Body of pancreas (tissue), 4 donors: ENCODE measurements around the gene MAD1L1. TPM values are rescaled to one million over a fixed set of nuclear protein-coding genes. Genes with fewer than 3 reads are reported as not detected.

Source experiments
- ATAC-seq: fragments of 150-250 bp; one replicate; pipeline ENCODE4 v1.9.1; 2016
- DNase-seq, 4 donors: peaks; one replicate each; pipeline ENCODE4 v3.0.0-alpha.2; 2019
- H3K27ac ChIP-seq, 4 donors: fragments of 200-600 bp; sonication (generic); 1 replicate in 3 of 4; 2 replicates in 1 of 4; pipeline versions ENCODE4 v1.5.1 to v1.6.1; 2016 to 2019; ENCODE audit warnings: mild to moderate bottlenecking in 1 of 4, mixed read lengths in 1 of 4, moderate library complexity in 1 of 4
- H3K27me3 ChIP-seq, 2 donors: fragments of 200-600 bp; sonication (generic); one replicate each; pipeline ENCODE4 v1.6.0; 2016; ENCODE audit warnings: mild to moderate bottlenecking in 1 of 2
- H3K36me3 ChIP-seq, 2 donors: fragments of 200-600 bp; sonication (generic); replicated peaks in 1 of 2; 2 replicates each; pipeline ENCODE4 v1.5.1; 2016; ENCODE audit warnings: low read depth in 2 of 2; ENCODE audit not compliant: insufficient read depth in 1 of 2
- H3K4me1 ChIP-seq: fragments of 200-600 bp; sonication (generic); one replicate; pipeline ENCODE4 v1.6.0; 2016
- H3K4me3 ChIP-seq, 2 donors: fragments of 200-600 bp; sonication (generic); 1 replicate in 1 of 2; 2 replicates in 1 of 2; pipeline ENCODE4 v1.5.1; 2016 to 2019
- H3K9me3 ChIP-seq, 3 donors: fragments of 200-600 bp; sonication (generic); 1 replicate in 2 of 3; 2 replicates in 1 of 3; pipeline ENCODE4 v1.5.1; 2016
- POLR2A ChIP-seq, 3 donors: fragments of 450-650 bp; IDR thresholded peaks; one replicate each; pipeline ENCODE4 v1.6.1; 2016; ENCODE audit warnings: antibody characterized with exemption in 3 of 3, mild to moderate bottlenecking in 2 of 3
- WGBS, 2 donors: methylation state at CpG; one replicate each; pipeline ENCODE4 v1.1.5; 2017; 5-methylcytosine and 5-hydroxymethylcytosine counted together
- intact Hi-C: fragments of 100-400 bp; cut with DNase I; formaldehyde crosslinking; loops from one replicate; pipeline ENCODE4 v1.15.1; 2023
- total RNA-seq, 2 donors: library from RNA; depleted of rRNA; stranded (reverse); fragments of >200 nt; gene quantifications; one replicate each; pipeline ENCODE4 v1.1.0, GENCODE V29; 2016
- TF ChIP-seq, protein P1 (sequence below), 7 experiments: fragments of 450-650 bp in 4 of 7; fragments of 200-600 bp in 3 of 7; sonication (generic) in 3 of 7; IDR thresholded peaks; one replicate each; pipeline ENCODE4 v1.5.1; 2016 to 2019; ENCODE audit warnings: antibody characterized with exemption in 7 of 7

Gene MAD1L1
- total RNA-seq, 2 donors from 2014 or later: 14.0 to 66.9 TPM

DNA sequence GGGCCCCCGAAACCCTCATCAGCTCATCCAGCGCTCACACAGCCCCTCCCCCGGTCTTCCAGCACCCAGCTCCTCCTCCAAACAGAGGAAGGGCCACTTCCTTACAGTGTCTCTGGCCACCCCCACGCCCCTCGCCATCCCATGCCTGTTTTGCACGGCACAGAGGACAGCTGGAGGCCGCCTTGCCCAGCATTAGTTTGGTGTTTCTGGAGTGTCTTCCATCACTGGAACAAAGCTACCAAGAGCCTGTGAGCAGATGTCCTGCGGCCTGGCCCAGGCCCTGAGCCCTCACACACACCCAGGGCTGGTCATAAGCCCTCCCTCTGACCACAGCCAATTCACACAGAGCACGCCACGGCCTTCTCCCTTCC, 82.3 kb downstream of the MAD1L1 start:
- Histone ChIP-seq H3K4me3 (no peak overlapping the region), H3K36me3 (no peaks in the 10 kb centered on the region), H3K27ac (no peak overlapping the region), H3K27me3 (no peaks in the 10 kb centered on the region), H3K4me1 (no peaks in the 10 kb centered on the region), H3K9me3 (no peaks in the 10 kb centered on the region)
- DNase-seq (no peak), ATAC-seq (no peak)
- TF ChIP-seq, protein P1, sequence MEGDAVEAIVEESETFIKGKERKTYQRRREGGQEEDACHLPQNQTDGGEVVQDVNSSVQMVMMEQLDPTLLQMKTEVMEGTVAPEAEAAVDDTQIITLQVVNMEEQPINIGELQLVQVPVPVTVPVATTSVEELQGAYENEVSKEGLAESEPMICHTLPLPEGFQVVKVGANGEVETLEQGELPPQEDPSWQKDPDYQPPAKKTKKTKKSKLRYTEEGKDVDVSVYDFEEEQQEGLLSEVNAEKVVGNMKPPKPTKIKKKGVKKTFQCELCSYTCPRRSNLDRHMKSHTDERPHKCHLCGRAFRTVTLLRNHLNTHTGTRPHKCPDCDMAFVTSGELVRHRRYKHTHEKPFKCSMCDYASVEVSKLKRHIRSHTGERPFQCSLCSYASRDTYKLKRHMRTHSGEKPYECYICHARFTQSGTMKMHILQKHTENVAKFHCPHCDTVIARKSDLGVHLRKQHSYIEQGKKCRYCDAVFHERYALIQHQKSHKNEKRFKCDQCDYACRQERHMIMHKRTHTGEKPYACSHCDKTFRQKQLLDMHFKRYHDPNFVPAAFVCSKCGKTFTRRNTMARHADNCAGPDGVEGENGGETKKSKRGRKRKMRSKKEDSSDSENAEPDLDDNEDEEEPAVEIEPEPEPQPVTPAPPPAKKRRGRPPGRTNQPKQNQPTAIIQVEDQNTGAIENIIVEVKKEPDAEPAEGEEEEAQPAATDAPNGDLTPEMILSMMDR (IDR thresholded peaks at IDR 0.05): no peak
- no peak for TF ChIP-seq POLR2A (IDR thresholded peaks at IDR 0.05)
- WGBS, 2 donors: 90 to 97% methylated on average over 10 of the region's 10 CpGs
- intact Hi-C loops: no loop called here

DNA sequence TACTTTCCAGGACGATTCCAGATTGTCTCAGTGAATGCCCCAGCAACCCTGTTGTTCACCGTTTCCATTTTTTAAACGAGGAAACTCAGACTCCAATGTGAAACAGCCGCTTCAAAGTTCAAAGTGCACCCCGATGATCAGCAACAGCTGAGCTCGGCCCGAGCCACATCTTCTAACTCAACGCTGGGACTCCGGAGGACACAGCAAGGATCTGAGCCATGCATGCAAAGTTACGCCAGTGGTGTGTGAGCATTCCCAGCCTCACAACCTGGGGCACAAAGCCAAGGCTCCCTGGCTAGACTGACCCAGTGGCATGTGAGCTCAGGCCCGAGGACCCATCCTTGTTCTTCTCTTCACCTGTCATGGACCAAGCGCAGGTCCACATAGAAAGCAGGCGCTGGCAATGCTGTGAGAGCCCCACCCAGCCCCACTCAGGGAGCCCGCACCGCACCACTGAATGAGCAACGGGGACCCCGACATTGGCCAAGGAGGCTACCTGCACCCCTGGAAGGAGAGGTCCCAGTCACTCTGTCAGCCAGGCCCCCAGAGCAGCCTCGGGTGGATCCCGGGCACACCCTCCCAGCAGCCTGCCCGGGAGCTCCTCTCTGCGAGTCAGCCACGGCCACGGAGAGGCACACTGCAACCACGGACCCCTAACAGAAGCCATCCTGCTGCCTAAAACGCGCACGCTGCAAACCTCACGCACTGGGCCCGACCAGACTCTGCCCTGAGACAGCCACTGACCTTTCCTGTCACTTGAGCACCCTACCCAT, 82.9 kb downstream of the MAD1L1 start:
- no peak for ATAC-seq
- DNase-seq: no peak
- intact Hi-C loops: no loop called here
- WGBS, 2 donors: 89 to 95% methylated on average over 16 to 20 of the region's 29 CpGs
- TF ChIP-seq POLR2A (IDR thresholded peaks at IDR 0.05): no peak
- TF ChIP-seq, protein P1 (IDR thresholded peaks at IDR 0.05): no peak
- Histone ChIP-seq H3K9me3 (no peaks in the 10 kb centered on the region), H3K4me3 (no peak overlapping the region), H3K36me3 (no peaks in the 10 kb centered on the region), H3K27ac (no peak overlapping the region), H3K27me3 (no peaks in the 10 kb centered on the region), H3K4me1 (no peaks in the 10 kb centered on the region)

DNA sequence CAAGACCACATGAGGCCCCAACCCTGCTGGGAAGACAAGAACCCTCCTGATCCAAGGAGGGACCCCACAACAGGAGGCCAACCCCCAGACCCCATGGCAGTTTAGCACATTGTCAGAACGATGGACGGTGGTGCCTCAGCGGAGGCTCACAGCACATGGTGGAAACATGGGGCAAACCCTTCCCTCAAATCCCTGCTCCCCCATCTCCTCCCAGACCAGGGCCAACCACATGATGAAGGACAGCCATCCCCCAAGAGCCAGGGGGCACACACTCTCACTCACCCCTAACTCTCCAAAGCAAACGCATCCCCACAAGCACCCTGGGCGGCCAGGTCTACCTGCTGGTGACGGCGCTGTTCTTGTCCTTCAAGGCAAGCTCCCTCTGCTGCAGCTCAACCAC, 83.9 kb downstream of the MAD1L1 start:
- H3K27me3 ChIP-seq: no peaks in the 10 kb centered on the region
- no peak overlapping the region for H3K4me3 ChIP-seq
- TF ChIP-seq, protein P1 (IDR thresholded peaks at IDR 0.05): no peak
- TF ChIP-seq POLR2A (IDR thresholded peaks at IDR 0.05): no peak
- H3K4me1 ChIP-seq: no peaks in the 10 kb centered on the region
- no peak overlapping the region for H3K27ac ChIP-seq
- no peaks in the 10 kb centered on the region for H3K9me3 ChIP-seq
- H3K36me3 ChIP-seq: no peaks in the 10 kb centered on the region
- no peak for DNase-seq
- intact Hi-C loops: no loop called here
- ATAC-seq: no peak
- WGBS, 2 donors: 95 to 100% methylated on average over 3 to 7 of the region's 7 CpGs

DNA sequence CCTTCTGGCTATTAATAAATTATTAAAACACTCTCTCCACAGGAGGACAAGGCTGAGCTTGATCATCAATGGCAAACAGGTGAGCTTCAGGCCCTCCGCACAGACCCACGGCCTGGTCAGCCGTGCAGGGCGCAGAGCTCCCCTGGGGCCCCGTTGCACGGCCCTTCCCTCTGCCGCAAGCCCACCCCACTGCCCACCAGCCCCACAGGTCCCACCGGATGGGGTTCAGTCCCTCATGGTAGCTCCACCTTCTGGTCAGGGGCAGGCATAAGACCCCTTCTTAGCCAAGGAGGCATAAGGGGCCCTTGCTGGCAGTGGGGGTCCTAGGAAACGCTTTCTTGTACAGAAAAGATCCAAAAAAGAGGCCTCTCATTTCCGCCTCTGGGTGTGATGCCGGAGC, 84.6 kb downstream of the MAD1L1 start:
- ATAC-seq: no peak
- Histone ChIP-seq H3K27me3 (no peaks in the 10 kb centered on the region), H3K9me3 (no peaks in the 10 kb centered on the region), H3K27ac (no peak overlapping the region), H3K36me3 (no peaks in the 10 kb centered on the region), H3K4me1 (no peaks in the 10 kb centered on the region), H3K4me3 (no peak overlapping the region)
- intact Hi-C loops: no loop called here
- DNase-seq: no peak
- no peak for TF ChIP-seq POLR2A (IDR thresholded peaks at IDR 0.05)
- TF ChIP-seq, protein P1 (IDR thresholded peaks at IDR 0.05): no peak
- 89 to 90% methylated on average over 7 to 11 of the region's 11 CpGs for WGBS, 2 donors
